OCI-LY3 (cell line): ENCODE results near the gene PIEZO1.

Experiments
- CTCF ChIP-seq: fragments of 200-600, 300-600 bp; sonication (generic); IDR thresholded peaks from 2 replicates; pipeline ENCODE4 v1.5.1; 2014; ENCODE audit warnings: antibody characterized with exemption, low read length, low read depth
- EZH2phosphoT487 ChIP-seq: fragments of 200-600 bp; shearing (Covaris generic); IDR thresholded peaks from 2 replicates; pipeline ENCODE4 v1.6.1; 2018; ENCODE audit warnings: antibody characterized with exemption, mixed run types, low read depth

GRCh38 chr16:88695753-88696152, 89.3 kb downstream of the PIEZO1 start:
- TF ChIP-seq CTCF: no peak
- no peak for TF ChIP-seq EZH2phosphoT487
